Upper lobe of right lung (tissue), 1 donor: ENCODE data around the gene GRID1. TPM values are rescaled to one million over a fixed set of nuclear protein-coding genes. Genes with fewer than 3 reads are reported as not detected.

Experiments used
- ATAC-seq: fragments of 200-7000 bp; cut with Tn5 transposase; one replicate; pipeline ENCODE4 v1.9.1; 2020; ENCODE audit warnings: mild to moderate bottlenecking, moderate library complexity
- DNase-seq: peaks from one replicate; pipeline ENCODE4 v3.0.0-alpha.2; 2020
- H3K27ac ChIP-seq: fragments of 200-600 bp; one replicate; pipeline ENCODE4 v1.8.0; 2022
- H3K27me3 ChIP-seq: fragments of 200-600 bp; one replicate; pipeline ENCODE4 v1.8.0; 2022; ENCODE audit warnings: mild to moderate bottlenecking
- H3K36me3 ChIP-seq: fragments of 200-600 bp; one replicate; pipeline ENCODE4 v1.8.0; 2022
- H3K4me1 ChIP-seq: fragments of 200-600 bp; one replicate; pipeline ENCODE4 v1.8.0; 2022
- H3K4me3 ChIP-seq: fragments of 200-600 bp; one replicate; pipeline ENCODE4 v1.8.0; 2022; ENCODE audit warnings: mild to moderate bottlenecking
- H3K9me3 ChIP-seq: fragments of 200-600 bp; one replicate; pipeline ENCODE4 v1.8.0; 2022
- CTCF ChIP-seq: fragments of 200-600 bp; IDR thresholded peaks from one replicate; pipeline ENCODE4 v1.8.0; 2022; ENCODE audit warnings: antibody characterized with exemption
- intact Hi-C: fragments of 100-400 bp; cut with DNase I; formaldehyde crosslinking; loops from one replicate; pipeline ENCODE4 v1.11.0; 2022
- total RNA-seq: library from RNA; stranded (reverse); fragmentation: NEBNext Ultra II Directional; extraction: Animal tissue kit (Norgen Biotek cat#: 25700); gene quantifications from one replicate; pipeline ENCODE4 v1.2.1, GENCODE V29; 2021
- donor health status: DM: no; HTN: yes; CAD: no; lungs with severe emphysema.

Gene GRID1
- total RNA-seq, 1 donor from 2014 or later: 3.0 TPM

- Histone ChIP-seq H3K27me3 (no peaks in the 10 kb centered on the region), H3K9me3 (no peaks in the 10 kb centered on the region), H3K36me3 (no peaks in the 10 kb centered on the region), H3K27ac (no peak overlapping the region), H3K4me3 (no peak overlapping the region), H3K4me1 (no peaks in the 10 kb centered on the region)
- TF ChIP-seq CTCF: no peak
- intact Hi-C loops: no loop called here
- no peak for DNase-seq
- no peak for ATAC-seq
These were observed 139.8 kb downstream of the GRID1 start for GRCh38 chr10:86226781-86227201.

DNA sequence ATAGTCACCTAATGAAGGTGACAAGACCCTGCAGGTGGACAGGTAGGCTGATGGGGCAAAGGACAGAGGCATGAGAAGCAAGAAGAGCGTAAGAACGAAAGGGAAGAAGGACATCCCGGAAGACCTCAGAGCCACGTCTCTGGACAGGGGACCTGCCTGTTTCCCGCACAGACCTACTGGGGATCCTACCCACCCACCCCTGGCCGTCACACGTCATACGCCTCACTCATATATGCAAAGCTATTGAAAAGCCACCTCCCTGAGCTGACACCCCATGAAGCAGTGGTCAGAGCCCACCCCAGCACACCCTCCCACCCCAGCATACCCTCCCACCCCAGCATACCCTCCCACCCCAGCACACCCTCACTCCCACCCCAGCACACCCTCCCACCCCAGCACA is 140.6 kb downstream of the GRID1 start:
- Histone ChIP-seq H3K4me3 (no peak overlapping the region), H3K9me3 (no peaks in the 10 kb centered on the region), H3K4me1 (no peaks in the 10 kb centered on the region), H3K27ac (no peak overlapping the region), H3K36me3 (no peaks in the 10 kb centered on the region), H3K27me3 (no peaks in the 10 kb centered on the region)
- intact Hi-C loops: no loop called here
- ATAC-seq (no peak), DNase-seq (no peak)
- TF ChIP-seq CTCF: no peak

GRCh38 chr10:86225103-86225782 is 141.4 kb downstream of the GRID1 start:
- H3K4me3 ChIP-seq: no peak overlapping the region
- H3K36me3 ChIP-seq: no peaks in the 10 kb centered on the region
- ATAC-seq (no peak), DNase-seq (no peak)
- intact Hi-C loops: no loop called here
- H3K27me3 ChIP-seq: no peaks in the 10 kb centered on the region
- no peak overlapping the region for H3K27ac ChIP-seq
- no peaks in the 10 kb centered on the region for H3K9me3 ChIP-seq
- no peaks in the 10 kb centered on the region for H3K4me1 ChIP-seq
- TF ChIP-seq CTCF: no peak

DNA sequence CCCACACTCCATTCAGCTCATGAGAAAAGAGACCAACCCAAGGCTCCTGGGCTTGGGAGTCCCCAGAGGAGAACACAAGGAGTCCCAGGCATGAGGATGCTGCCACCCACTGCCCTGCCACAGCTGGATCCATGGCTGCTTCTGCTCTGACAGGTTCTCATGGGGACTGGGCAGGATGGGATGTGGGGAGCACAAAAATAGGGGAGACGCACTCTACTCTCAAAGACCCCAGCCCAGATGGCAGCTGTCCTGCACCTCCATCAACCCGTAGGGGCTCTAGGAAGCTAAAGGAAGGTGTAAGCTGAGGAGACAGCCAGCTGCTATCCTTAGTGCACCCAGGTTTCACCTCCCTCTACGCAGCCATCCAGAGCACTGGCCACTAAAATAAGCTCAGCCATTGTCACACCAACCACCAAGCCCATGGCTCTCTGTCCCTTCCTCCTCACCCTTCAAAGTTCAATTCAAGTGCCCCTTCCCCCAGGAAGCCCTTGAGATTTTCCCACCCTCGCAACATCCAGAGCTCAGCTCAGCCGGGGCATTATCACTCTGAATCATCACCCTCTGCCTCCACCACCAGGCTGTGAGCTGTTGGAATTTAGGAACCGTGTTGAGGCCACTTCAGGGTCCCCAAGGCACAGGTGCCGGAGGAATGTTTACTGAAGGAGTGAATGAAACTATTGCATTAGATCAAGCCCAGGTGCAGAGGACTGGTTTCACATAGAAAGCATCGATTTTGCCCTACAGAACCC is 142.1 kb downstream of the GRID1 start:
- Histone ChIP-seq H3K4me1 (no peaks in the 10 kb centered on the region), H3K36me3 (no peaks in the 10 kb centered on the region), H3K27me3 (no peaks in the 10 kb centered on the region), H3K4me3 (no peak overlapping the region), H3K9me3 (no peaks in the 10 kb centered on the region), H3K27ac (no peak overlapping the region)
- TF ChIP-seq CTCF: no peak
- intact Hi-C loops: no loop called here
- DNase-seq: no peak
- ATAC-seq: no peak

DNA sequence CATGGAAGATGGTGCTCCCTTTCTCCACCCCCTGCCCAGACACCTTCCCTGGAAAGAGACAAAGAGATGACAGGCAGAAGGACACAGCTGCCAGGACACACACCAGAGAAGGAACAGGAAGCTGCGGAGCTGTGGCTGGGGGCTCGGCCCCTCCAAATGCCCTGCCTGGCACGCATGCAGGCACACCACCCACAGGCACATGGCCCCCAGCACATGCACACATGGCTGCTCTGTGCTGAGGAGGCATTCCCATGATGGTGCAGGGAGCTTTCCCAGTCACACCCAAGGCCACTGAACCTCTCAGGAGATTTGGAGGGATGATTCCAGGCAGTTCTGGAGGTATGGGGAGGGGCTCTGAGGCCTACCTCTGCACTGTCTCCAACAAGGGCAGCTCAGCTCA is 143.3 kb downstream of the GRID1 start:
- no peak for TF ChIP-seq CTCF
- DNase-seq (no peak), ATAC-seq (no peak)
- H3K4me3 ChIP-seq: no peak overlapping the region
- H3K36me3 ChIP-seq: no peaks in the 10 kb centered on the region
- intact Hi-C loops: no loop called here
- no peaks in the 10 kb centered on the region for H3K4me1 ChIP-seq
- H3K27me3 ChIP-seq: no peaks in the 10 kb centered on the region
- H3K27ac ChIP-seq: no peak overlapping the region
- no peaks in the 10 kb centered on the region for H3K9me3 ChIP-seq
